ENCODE measurements around the gene UROC1. TPM values are rescaled to one million over a fixed set of nuclear protein-coding genes. Genes with fewer than 3 reads are reported as not detected.

UROC1 gene
- total RNA-seq, 1 experiment from 2014 or later = not detected

- no peak for DNase-seq (ENCODE audit: low read depth)
Observed at GRCh38 chr3:126516936-126517290, 660 bp downstream of the UROC1 start.

- DNase-seq (ENCODE audit: low read depth) = no peak
Observed at GRCh38 chr3:126516152-126516935, 1.2 kb downstream of the UROC1 start.

- DNase-seq (ENCODE audit: low read depth) = no peak
Observed at GRCh38 chr3:126515066-126515706, 2.4 kb downstream of the UROC1 start.

GRCh38 chr3:126514161-126514560, 3.4 kb downstream of the UROC1 start:
- DNase-seq (ENCODE audit: low read depth) = no peak

DNA sequence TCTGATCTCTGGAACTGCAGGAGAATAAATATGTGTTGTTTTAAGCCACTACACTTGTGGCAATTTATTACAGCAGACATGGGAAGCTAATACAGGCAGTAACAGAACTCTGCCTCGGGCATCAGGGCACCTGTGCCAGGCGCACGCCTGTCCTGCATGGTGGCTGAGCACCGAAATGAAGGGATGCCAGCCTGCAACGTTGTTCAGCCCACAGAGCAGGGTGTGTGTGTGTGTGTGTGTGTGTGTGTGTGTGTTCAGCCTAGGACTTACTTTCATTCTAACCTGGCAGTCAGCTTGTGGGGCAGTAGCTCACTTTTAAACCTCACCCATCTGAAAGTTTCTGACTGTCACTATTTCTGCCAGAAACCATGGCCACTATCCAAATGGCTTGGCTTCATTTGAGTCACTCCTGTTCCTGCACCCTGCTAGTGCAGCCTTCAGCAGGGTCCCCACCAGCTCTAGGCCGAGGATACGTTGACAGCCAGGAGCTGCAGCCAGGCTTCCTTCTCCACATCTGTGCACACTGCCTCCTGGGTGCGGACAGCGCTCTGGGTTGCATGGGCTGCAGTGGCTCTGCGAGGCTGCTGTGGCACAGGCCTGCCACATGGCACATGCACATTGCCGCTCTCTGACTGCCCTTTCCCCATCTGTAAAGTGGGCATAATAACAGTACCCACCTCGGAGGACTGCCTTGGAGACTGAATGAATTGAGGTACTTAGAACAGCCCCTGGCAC, 4.5 kb downstream of the UROC1 start:
- DNase-seq (ENCODE audit: low read depth) = no peak

DNA sequence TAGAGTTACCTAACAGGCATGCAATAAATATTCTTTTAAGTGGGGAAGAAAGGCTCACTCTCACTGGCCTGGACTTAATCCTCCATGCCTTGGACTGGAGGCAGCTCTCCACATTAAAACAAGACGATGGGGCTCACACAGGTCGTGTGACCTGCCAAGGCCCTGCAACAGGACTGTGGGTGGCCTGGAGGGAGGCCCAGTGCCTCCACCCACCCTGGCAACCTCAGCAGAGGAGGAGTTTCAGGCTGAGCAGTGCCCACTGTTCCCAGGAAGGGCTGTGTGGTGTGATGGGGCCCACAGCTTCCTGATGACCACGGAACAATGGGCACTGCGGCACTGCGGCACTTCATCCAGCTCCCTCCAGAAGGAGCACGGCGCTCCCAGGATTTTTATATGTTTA, 5.5 kb downstream of the UROC1 start:
- no peak for DNase-seq (ENCODE audit: low read depth)

DNA sequence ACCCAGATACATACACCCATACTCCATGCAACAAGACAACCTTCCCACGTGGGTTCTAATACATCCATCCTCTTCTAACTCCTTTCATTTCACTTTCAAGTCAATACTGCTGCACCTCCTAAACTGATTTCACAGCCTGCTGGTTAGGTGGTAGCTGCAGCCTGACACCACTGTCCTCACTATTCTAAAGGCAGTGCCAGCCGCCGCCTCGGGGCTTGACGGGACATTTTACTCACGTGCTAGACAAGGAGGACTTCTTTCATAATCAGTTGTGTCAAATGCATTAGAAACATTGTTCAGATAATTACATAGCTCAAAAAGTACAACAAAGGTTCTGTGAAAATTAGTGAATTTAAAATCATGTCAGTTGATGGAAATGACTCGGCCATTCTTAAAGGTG, 6.3 kb downstream of the UROC1 start:
- no peak for DNase-seq (ENCODE audit: low read depth)

DNA sequence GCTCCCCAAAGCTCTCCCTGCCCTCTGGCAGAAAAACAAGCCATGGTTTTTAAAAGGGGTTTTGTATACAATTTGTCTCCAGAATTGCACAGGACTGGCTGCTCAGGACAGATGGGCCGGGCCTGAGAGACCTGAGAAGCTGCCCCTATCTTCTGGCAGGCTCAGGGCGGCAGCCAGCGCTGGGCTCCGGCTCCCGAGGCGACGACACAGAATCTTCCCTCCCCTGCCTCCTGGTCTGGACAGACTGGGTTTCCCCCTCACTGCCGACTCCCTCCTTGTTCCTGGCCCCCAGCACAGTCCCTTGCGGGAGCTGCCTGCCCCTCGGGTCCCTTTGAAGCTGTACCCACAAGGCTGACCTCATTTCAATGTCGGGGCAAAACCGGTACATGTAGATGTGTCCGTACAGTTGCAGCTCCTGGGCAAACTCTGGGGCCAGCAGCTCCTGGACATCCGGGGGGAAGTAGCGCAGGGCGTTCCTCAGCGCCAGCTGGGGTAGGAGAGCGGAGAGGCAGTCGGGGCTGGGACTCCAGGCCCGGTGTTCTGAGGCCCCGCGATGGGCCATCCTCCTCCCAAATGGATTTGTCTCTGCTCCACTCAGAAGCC, 7.2 kb downstream of the UROC1 start:
- DNase-seq (ENCODE audit: low read depth) = no peak

DNA sequence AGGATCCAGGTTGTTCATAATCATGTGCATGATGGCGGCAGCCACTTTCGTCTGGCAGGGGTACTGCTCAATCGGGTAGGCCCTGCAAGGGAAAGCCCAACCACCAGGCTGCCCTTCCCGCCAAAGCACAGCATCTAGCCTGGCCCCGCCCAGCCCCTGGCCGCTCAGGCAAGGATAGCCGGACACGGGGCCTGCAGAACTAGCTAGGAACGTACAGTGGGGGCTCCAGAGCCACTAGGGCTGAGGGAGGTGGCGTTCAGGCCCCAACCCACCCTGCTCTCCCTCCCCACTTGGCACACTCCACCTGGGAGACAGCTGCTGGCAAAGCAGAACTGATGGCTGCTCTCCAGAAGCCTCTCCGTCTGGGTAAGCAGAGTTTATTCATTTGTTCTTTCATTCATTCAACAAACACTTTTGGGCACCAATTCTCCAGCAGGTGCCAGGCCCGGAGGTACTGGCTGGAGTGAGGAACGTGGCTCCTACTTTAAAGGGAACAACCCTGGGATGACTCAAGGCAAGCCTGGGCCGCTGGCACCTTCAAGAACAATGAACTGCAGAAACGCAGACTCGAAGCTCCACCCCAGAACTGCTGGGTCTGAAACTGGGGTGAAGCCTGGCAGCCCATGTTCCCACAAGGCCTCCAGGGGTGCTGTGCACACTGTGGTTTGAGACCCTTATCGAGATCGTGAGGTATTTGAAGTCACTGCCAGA, 7.8 kb downstream of the UROC1 start:
- peak; percentile 15 for DNase-seq (ENCODE audit: low read depth)

DNA sequence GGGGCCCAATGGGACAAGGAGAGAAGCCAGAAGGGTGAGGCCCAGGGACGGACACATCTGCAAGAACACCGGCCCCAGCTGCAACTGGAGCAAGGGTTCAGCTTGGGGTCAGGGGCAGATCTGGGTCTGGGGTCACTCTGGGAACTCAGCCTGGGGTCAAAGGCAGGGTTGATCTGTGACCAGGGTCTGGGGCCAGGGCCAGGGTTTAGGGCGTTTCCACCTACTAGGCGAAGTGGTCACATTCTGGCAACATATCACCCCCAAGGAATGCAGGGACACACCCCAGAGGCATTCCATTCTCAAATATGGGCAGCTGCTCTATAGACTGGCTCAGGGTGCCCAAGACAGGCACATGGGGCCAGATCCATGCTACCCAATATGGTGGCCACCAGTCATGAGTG, 9.0 kb downstream of the UROC1 start:
- DNase-seq (ENCODE audit: low read depth) = peak; percentile 51

DNA sequence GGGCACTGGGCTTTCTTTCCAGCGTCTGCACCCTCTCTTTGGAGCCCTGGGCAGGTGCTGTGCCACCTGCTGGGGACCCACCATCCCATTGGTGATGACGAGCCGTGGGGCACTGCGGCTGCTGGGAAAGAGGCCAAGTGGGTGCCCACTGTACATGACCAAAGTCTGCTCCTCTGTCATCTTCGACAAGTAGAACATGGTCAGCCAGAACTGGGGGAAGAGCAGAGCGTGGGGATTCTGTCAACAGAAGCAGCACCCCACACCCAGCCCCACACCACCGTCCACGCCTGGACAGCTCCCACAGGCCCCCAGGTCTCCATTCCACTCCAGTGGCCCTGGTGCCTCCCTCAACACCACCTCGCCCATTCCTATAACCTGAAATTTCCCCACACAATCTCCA, 9.7 kb downstream of the UROC1 start:
- DNase-seq (ENCODE audit: low read depth) = no peak

- no peak for DNase-seq (ENCODE audit: low read depth)
Observed at GRCh38 chr3:126503701-126504100, 13.9 kb downstream of the UROC1 start.

- no peak for DNase-seq (ENCODE audit: low read depth)
Observed at GRCh38 chr3:126502656-126503055, 14.9 kb downstream of the UROC1 start.

- no peak for DNase-seq (ENCODE audit: low read depth)
Observed at GRCh38 chr3:126501736-126502135, 15.8 kb downstream of the UROC1 start.

GRCh38 chr3:126501054-126501453, 16.5 kb downstream of the UROC1 start:
- DNase-seq (ENCODE audit: low read depth) = no peak

DNA sequence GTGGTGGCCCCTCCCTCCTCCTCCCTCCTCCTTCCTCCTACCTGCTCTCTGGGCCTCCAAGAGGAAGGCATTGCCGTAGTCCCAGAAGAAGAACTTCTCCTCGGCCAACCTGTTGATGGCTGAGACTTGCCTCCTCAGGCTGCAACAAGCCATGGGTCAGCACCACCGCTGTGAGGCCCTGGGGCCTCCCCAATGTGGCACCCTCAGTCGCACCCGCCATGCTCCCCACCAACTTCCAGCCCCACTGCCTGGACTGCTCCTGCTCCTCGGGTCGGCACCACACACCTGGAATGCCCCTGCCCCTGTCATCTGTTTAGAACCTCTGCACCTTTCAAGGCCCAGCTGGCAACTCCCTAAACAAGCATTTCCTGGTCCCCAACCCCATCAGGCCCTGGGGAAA, 17.6 kb downstream of the UROC1 start:
- DNase-seq (ENCODE audit: low read depth) = no peak

DNA sequence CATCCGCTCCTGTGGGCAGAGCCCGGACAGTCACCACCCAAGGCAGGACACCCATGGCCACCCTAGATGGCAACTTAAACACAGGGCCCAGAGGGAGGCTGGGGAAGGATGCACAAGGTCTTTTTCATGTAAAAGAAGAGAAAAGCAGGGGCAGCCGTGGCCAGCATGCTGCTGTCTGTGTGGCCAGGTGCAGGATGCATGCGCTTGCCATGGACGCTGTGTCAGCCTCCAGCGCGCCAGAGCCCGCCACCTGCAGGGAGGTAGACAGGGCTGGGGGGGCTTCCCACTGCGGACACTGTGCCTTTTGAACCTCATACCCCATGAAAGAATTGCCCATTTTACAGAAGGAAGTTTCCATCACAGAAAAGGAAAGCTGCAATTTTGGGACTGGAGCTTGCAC, 18.2 kb downstream of the UROC1 start:
- DNase-seq (ENCODE audit: low read depth) = no peak

- DNase-seq (ENCODE audit: low read depth) = no peak
Observed at GRCh38 chr3:126498929-126499328, 18.6 kb downstream of the UROC1 start.

DNA sequence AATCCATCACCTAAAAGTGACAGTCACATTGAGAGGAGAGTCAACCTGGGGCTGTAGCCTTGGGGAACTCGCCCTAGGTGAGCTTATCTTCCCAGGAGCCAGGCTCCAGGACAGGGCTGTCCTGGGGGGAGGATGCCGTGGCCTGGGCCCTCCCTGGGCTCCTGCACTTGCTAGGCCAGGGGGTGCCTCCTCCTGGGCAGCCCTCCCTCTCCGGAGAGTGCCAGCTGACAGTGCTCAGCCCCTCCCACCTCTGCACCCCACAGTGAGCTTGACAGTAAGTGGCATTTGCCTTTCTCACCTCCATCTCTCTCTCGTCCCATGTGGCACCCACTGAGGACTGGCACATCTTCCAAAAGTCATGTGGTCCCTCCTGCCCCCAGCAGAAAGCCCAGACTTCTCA, 19.1 kb downstream of the UROC1 start:
- no peak for DNase-seq (ENCODE audit: low read depth)

- no peak for DNase-seq (ENCODE audit: low read depth)
Observed at GRCh38 chr3:126497956-126498355, 19.6 kb downstream of the UROC1 start.

- no peak for DNase-seq (ENCODE audit: low read depth)
Observed at GRCh38 chr3:126496894-126497850, 20.4 kb downstream of the UROC1 start.
